Nephron (organoid): ENCODE results near the gene KIRREL3.

ENCODE experiments used
- H3K27ac Mint-ChIP-seq, 3 experiments: 2 replicates each; pipeline ENCODE4 v1.8.0; 2020; ENCODE audit warnings: mixed read lengths in 3 of 3, mild to moderate bottlenecking in 2 of 3, moderate library complexity in 1 of 3
- H3K27me3 Mint-ChIP-seq: 2 replicates; pipeline ENCODE4 v1.8.0; 2021; ENCODE audit warnings: low read depth, mild to moderate bottlenecking, moderate library complexity, mixed read lengths
- H3K36me3 Mint-ChIP-seq: 2 replicates; pipeline ENCODE4 v1.8.0; 2020; ENCODE audit warnings: low read depth, mixed read lengths
- H3K4me1 Mint-ChIP-seq: 2 replicates; pipeline ENCODE4 v1.8.0; 2020; ENCODE audit warnings: mixed read lengths
- H3K4me3 Mint-ChIP-seq, 3 experiments: 2 replicates each; pipeline ENCODE4 v1.8.0; 2020; ENCODE audit warnings: mild to moderate bottlenecking in 3 of 3, mixed read lengths in 3 of 3, moderate library complexity in 2 of 3
- H3K9me3 Mint-ChIP-seq: 2 replicates; pipeline ENCODE4 v1.8.0; 2020; ENCODE audit warnings: mixed read lengths
- TF ChIP-seq, protein P1 (sequence below), 3 experiments: fragments of 200-600 bp; sonication (generic); IDR thresholded peaks; one replicate each; pipeline ENCODE4 v1.5.0; 2021; ENCODE audit warnings: antibody characterized with exemption in 3 of 3; ENCODE audit not compliant: unreplicated experiment in 3 of 3

KIRREL3 gene

DNA sequence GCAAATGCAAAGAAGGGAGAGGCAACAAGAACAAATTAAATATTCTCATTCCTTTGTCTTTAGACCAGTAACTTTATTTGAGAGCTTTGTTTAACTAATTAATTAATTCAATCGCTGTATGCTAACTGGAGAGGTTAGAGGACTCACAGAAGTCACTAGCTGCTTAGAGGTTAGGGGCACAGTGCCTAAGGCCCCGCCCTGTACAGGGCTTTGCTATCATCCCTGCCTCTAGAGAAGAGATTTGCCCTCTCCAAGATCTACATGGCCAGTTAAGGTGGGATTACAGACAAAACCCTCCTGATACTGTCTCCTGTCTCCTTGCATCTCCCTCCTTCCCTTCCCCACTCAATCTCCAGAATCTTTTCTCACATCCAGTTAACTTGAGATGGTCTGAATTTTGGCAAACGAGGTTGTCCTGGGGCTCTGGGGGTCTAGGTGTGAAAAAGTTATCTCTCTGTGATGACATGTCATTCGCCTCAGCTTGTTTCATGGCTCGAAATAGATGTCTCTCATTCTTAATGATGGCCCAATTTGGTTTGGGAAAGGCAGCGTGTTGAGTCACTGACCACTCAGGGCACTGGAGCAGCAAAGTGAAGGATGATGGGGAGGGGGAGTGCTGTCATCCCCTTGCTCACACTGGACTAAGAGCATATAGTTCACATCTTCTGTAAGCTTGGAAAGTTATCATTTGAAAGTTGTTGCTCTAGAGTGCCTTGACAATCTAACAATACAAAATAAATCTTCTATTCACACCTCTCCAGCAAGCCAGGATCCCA is 190.9 kb downstream of the KIRREL3 start:
- Mint-ChIP-seq H3K4me1 (peaks cover 47% of the 10 kb centered on the region), H3K27me3 (no peaks in the 10 kb centered on the region), H3K9me3 (no peaks in the 10 kb centered on the region), H3K27ac (peak overlapping the region; percentile 90 to 94 (median 93)), H3K36me3 (no peaks in the 10 kb centered on the region), H3K4me3 (peak overlapping the region in 2 of 3 experiments; percentile 12 to 14)
- TF ChIP-seq, protein P1, sequence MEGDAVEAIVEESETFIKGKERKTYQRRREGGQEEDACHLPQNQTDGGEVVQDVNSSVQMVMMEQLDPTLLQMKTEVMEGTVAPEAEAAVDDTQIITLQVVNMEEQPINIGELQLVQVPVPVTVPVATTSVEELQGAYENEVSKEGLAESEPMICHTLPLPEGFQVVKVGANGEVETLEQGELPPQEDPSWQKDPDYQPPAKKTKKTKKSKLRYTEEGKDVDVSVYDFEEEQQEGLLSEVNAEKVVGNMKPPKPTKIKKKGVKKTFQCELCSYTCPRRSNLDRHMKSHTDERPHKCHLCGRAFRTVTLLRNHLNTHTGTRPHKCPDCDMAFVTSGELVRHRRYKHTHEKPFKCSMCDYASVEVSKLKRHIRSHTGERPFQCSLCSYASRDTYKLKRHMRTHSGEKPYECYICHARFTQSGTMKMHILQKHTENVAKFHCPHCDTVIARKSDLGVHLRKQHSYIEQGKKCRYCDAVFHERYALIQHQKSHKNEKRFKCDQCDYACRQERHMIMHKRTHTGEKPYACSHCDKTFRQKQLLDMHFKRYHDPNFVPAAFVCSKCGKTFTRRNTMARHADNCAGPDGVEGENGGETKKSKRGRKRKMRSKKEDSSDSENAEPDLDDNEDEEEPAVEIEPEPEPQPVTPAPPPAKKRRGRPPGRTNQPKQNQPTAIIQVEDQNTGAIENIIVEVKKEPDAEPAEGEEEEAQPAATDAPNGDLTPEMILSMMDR (IDR thresholded peaks at IDR 0.05; ENCODE audit: unreplicated experiment in 3 of 3): no peak

DNA sequence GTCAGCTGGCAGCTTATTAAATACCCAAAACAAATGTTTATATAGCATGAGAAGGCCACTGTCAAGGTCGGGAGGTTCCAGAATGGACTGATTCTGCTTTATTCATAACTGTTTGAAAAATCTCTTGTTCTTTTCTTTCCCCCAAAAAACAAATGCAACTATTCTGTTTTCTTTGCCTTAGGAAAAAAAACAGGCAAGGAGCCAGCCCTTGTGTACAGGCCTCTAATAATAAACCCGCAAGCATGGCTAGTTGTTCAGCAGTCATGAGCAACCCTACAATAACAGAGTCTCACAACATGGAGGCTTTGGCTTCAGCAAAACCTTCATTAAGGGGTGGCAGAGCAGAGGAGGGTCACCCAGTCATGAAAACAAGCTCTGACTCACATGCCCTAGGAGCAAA is 191.7 kb downstream of the KIRREL3 start:
- no peak overlapping the region for H3K4me3 Mint-ChIP-seq

DNA sequence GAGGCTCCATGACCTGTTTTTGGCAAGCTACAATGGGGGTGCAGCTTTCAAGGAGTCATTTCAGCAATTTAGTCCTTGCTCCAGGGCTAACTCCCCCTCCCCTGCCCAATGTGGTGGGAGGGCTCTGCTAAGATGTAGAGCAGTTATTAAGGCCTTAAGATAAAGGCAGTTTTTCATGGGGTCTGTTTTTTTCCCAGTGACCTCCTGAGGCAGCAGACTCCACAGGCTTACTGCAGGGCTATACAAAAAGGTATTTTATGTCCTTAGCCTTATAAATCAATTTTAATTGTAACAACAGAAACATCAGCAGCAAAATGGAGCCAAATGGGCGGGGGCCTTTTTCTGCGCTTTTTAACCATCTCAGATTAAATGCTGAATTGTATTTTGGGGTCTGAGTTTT is 192.3 kb downstream of the KIRREL3 start:
- Mint-ChIP-seq H3K36me3 (no peaks in the 10 kb centered on the region), H3K4me3 (no peak overlapping the region), H3K4me1 (peaks cover 53% of the 10 kb centered on the region), H3K9me3 (no peaks in the 10 kb centered on the region), H3K27ac (peak overlapping the region; percentile 87 to 94 (median 90)), H3K27me3 (no peaks in the 10 kb centered on the region)
- TF ChIP-seq, protein P1 (IDR thresholded peaks at IDR 0.05; ENCODE audit: unreplicated experiment in 3 of 3): no peak

More for the DNA sequence above, 191.7 kb downstream of the KIRREL3 start:
- Mint-ChIP-seq H3K27ac (peak overlapping the region; percentile 87 to 94 (median 90)), H3K9me3 (no peaks in the 10 kb centered on the region), H3K36me3 (no peaks in the 10 kb centered on the region), H3K27me3 (no peaks in the 10 kb centered on the region), H3K4me1 (peaks cover 53% of the 10 kb centered on the region)
- TF ChIP-seq, protein P1 (IDR thresholded peaks at IDR 0.05; ENCODE audit: unreplicated experiment in 3 of 3): no peak

DNA sequence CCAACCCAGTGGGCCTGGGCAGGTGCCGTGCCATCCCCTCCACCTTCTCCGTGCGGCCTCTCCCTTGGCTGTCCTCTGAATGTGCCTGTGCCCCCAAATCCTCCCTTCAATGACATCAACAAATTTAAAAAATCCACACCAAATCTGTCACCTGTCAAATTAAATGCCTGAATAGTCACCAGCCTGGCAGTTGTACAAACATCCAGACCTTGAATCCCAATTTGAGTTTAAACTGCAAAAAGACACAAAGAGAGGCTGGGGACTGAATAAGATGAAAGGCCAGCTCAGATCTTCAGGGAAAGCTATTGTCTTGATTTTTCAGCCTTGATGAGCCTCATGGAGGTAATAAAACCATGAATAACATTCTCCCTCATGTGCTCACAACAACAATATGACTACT is 194.7 kb downstream of the KIRREL3 start:
- Mint-ChIP-seq H3K9me3 (no peaks in the 10 kb centered on the region), H3K36me3 (no peaks in the 10 kb centered on the region), H3K27me3 (peaks cover 5% of the 10 kb centered on the region), H3K27ac (peak overlapping the region in 2 of 3 experiments; percentile 15 to 20), H3K4me1 (peaks cover 49% of the 10 kb centered on the region), H3K4me3 (no peak overlapping the region)
- TF ChIP-seq, protein P1 (IDR thresholded peaks at IDR 0.05; ENCODE audit: unreplicated experiment in 3 of 3): no peak

DNA sequence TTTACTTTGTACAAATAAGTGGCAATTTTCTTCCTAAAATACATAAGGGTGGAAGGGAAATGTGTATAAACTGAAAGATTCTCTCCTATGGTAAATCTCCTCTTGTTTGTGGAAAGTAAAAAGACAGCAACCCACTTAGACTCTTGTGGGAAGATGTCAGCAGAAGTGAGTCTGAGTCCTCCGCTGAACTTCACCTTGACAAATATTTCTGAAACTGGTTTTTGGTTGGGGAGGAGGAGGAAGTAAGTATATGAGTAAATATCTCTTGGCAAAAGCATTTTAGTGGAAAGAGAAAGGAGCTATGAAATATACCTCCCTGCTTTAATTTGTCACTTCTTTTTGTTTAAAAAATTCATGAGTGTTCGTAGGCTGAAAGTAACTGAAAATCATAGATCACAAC is 196.2 kb downstream of the KIRREL3 start:
- TF ChIP-seq, protein P1 (IDR thresholded peaks at IDR 0.05; ENCODE audit: unreplicated experiment in 3 of 3): no peak
- Mint-ChIP-seq H3K4me3 (no peak overlapping the region), H3K27me3 (peaks cover 5% of the 10 kb centered on the region)

DNA sequence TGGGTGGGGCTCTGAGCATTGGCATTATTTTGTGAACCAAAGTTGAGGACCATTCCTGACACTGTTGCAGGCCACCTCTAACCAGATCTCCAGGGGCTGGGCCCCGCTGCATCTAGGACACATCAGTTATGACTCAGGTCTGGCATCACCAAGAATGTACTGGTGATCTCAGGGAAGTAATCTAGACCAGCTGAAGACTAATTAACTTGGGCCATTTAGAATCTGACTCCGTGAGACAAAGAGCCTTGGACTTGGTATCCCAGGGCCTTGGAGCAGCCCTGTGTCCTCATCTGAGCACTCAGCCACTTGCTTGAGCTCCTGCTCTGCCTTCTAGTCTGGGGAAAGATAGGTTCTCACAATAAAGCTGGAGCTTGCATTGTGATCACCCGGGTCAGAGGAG is 200.6 kb downstream of the KIRREL3 start:
- H3K27ac Mint-ChIP-seq: no peak overlapping the region
- TF ChIP-seq, protein P1 (IDR thresholded peaks at IDR 0.05; ENCODE audit: unreplicated experiment in 3 of 3): no peak
- peaks cover 5% of the 10 kb centered on the region for H3K27me3 Mint-ChIP-seq
- H3K36me3 Mint-ChIP-seq: no peaks in the 10 kb centered on the region
- peaks cover 13% of the 10 kb centered on the region for H3K4me1 Mint-ChIP-seq
- H3K9me3 Mint-ChIP-seq: no peaks in the 10 kb centered on the region
- H3K4me3 Mint-ChIP-seq: no peak overlapping the region

More for the DNA sequence above, 196.2 kb downstream of the KIRREL3 start:
- Mint-ChIP-seq H3K4me1 (peaks cover 36% of the 10 kb centered on the region), H3K27ac (peak overlapping the region; percentile 26 to 34 (median 31)), H3K36me3 (no peaks in the 10 kb centered on the region), H3K9me3 (no peaks in the 10 kb centered on the region)
